OCI-LY7 (cell line): ENCODE measurements around the gene DOLK. TPM values are rescaled to one million over a fixed set of nuclear protein-coding genes. Genes with fewer than 3 reads are reported as not detected.

Experiments
- BruUV-seq: library from RNA; stranded (reverse); fragments of 400-500 nt; replicated peaks from 2 replicates; lab custom pipeline; 2021; lab: Mats Ljungman, UMichigan
- CTCF ChIA-PET: fragments of 300-600 bp; sonication (Branson Sonifier 250); formaldehyde crosslinking; loops from one replicate; lab custom pipeline; 2022; ENCODE audit warnings: antibody characterized with exemption; ENCODE audit not compliant: unreplicated experiment; lab: Charles Lee
- POLR2A ChIA-PET: fragments of 300-600 bp; sonication (Branson Sonifier 250); formaldehyde crosslinking; loops from one replicate; lab custom pipeline; 2022; ENCODE audit warnings: antibody characterized with exemption; lab: Charles Lee
- DNase-seq: peaks from one replicate; pipeline ENCODE4 v3.0.0-alpha.2; 2015; ENCODE audit warnings: low spot score
- H2AFZ ChIP-seq: fragments of 200-600 bp; sonication (generic), shearing (Covaris generic); 2 replicates; pipeline ENCODE4 v1.6.1; 2014; ENCODE audit warnings: mild to moderate bottlenecking, antibody characterized with exemption, low read length, moderate library complexity
- H3K27ac ChIP-seq: fragments of 200-600 bp; sonication (generic); 2 replicates; pipeline ENCODE4 v1.5.1; 2014; ENCODE audit warnings: mixed run types, low read depth, mild to moderate bottlenecking, moderate library complexity, low read length, inconsistent platforms; ENCODE audit not compliant: poor library complexity, severe bottlenecking
- H3K36me3 ChIP-seq: fragments of 200-600 bp; sonication (generic); 2 replicates; pipeline ENCODE4 v1.6.1; 2014; ENCODE audit warnings: mild to moderate bottlenecking, antibody characterized with exemption, low read length, moderate library complexity, mixed read lengths; ENCODE audit not compliant: insufficient read depth
- H3K4me1 ChIP-seq: fragments of 200-600 bp; sonication (generic); 2 replicates; pipeline ENCODE4 v1.5.1; 2014; ENCODE audit warnings: mild to moderate bottlenecking, low read length; ENCODE audit not compliant: insufficient read depth, poor library complexity, severe bottlenecking
- H3K4me2 ChIP-seq: fragments of 200-600 bp; sonication (generic); 2 replicates; pipeline ENCODE4 v1.6.1; 2014; ENCODE audit warnings: mild to moderate bottlenecking, low read length
- H3K4me3 ChIP-seq: fragments of 200-600 bp; sonication (generic); 2 replicates; pipeline ENCODE4 v1.5.1; 2014; ENCODE audit warnings: mild to moderate bottlenecking, low read depth, low read length; ENCODE audit not compliant: poor library complexity, severe bottlenecking
- H3K79me2 ChIP-seq: fragments of 200-600 bp; sonication (generic); 2 replicates; pipeline ENCODE4 v1.6.1; 2016; ENCODE audit warnings: low read depth, mild to moderate bottlenecking, low read length, moderate library complexity, mixed read lengths; ENCODE audit not compliant: insufficient read depth
- H3K9me2 ChIP-seq: fragments of 200-600 bp; sonication (generic); 2 replicates; pipeline ENCODE4 v1.6.1; 2016; ENCODE audit warnings: mild to moderate bottlenecking, low read length, mixed read lengths; ENCODE audit not compliant: insufficient read depth
- H3K9me3 ChIP-seq: fragments of 200-600 bp; sonication (generic); 2 replicates; pipeline ENCODE4 v1.6.1; 2014; ENCODE audit warnings: mild to moderate bottlenecking, mixed run types, low read length, mixed read lengths
- H4K20me1 ChIP-seq: fragments of 200-600 bp; sonication (generic); 2 replicates; pipeline ENCODE4 v1.6.1; 2014; ENCODE audit warnings: mild to moderate bottlenecking, antibody characterized with exemption, low read length, moderate library complexity, mixed read lengths; ENCODE audit not compliant: insufficient read depth
- CTCF ChIP-seq: fragments of 200-600 bp; sonication (generic); conservative IDR thresholded peaks from 2 replicates; pipeline ENCODE4 v1.5.1; 2014; ENCODE audit warnings: mild to moderate bottlenecking, antibody characterized with exemption, low read length, moderate library complexity, mixed read lengths
- EZH2phosphoT487 ChIP-seq: fragments of 200-600 bp; sonication (generic); IDR thresholded peaks from 2 replicates; pipeline ENCODE4 v1.6.1; 2018; ENCODE audit warnings: low read depth, borderline replicate concordance, mild to moderate bottlenecking, mixed run types, antibody characterized with exemption, low read length, moderate library complexity, mixed read lengths
- intact Hi-C: fragments of 100-400 bp; cut with micrococcal nuclease; formaldehyde crosslinking; loops from one replicate; pipeline ENCODE4 v1.10.0; 2022; ENCODE audit not compliant: unreplicated experiment
- total RNA-seq, 2 experiments: library from RNA; depleted of rRNA in 1 of 2; stranded (reverse); fragments of >200 nt in 1 of 2; shearing (Covaris generic) in 1 of 2; gene quantifications; 2 replicates each; pipeline ENCODE4 v1.2.3, GENCODE V29; 2014 to 2022

Gene DOLK
- total RNA-seq, 2 experiments from 2014 or later = 5.1 to 9.6 TPM

DNA sequence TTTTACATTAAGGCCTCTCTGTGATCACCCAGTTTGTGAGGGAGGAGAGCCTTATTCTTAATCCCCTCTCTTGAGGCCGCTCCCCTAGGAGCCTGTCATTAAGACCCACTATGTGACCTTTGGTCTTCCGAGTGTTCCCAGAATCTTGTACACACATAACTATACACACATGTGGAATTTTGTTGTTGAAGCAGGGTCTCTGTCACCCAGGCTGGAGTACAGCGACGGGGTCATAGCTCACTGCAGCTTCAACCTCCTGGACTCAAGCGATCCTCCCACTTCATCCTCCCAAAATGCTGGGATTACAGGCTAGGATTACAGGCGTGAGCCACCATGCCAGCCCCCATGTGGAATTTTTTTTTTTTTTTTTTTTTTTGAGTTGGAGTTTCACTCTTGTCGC, 41.4 kb downstream of the DOLK start:
- Histone ChIP-seq H3K79me2 (0 out of 2 replicates have a peak, but pooled peaks cover 3% of the 10 kb centered on the region), H3K4me3 (no peak overlapping the region), H2AFZ (no peak overlapping the region), H3K27ac (no peak overlapping the region), H3K36me3 (peaks cover 44% of the 10 kb centered on the region), H3K4me1 (peaks cover 22% of the 10 kb centered on the region), H3K9me2 (no peaks in the 10 kb centered on the region), H4K20me1 (no peaks in the 10 kb centered on the region), H3K4me2 (no peak overlapping the region), H3K9me3 (no peaks in the 10 kb centered on the region)
- no peak for TF ChIP-seq CTCF
- TF ChIP-seq EZH2phosphoT487 = no peak
- no TSS peak for BruUV-seq
- no peak for DNase-seq
- ChIA-PET CTCF (no interaction called here), POLR2A (interaction anchor here (0.7 to 1.1 kb wide), 2 partner anchors 11 to 12 kb away, joined by 4 to 5 read pairs; no protein-coding TSS in a partner anchor)
- intact Hi-C loops = no loop called here

GRCh38 chr9:128903871-128904620, 43.4 kb downstream of the DOLK start:
- H2AFZ ChIP-seq = no peak overlapping the region
- H3K4me1 ChIP-seq = peaks cover 32% of the 10 kb centered on the region
- intact Hi-C loops = no loop called here
- 0 out of 2 replicates have a peak, but pooled peaks cover 3% of the 10 kb centered on the region for H3K79me2 ChIP-seq
- no peaks in the 10 kb centered on the region for H4K20me1 ChIP-seq
- no peak for DNase-seq
- no peak overlapping the region for H3K4me3 ChIP-seq
- H3K9me2 ChIP-seq = no peaks in the 10 kb centered on the region
- H3K4me2 ChIP-seq = no peak overlapping the region
- ChIA-PET CTCF (no interaction called here), POLR2A (interaction anchor here (0.7 kb wide), 1 partner anchor 1093 kb away, joined by 5 read pairs; no protein-coding TSS in a partner anchor)
- no peaks in the 10 kb centered on the region for H3K9me3 ChIP-seq
- BruUV-seq = no TSS peak
- no peak overlapping the region for H3K27ac ChIP-seq
- H3K36me3 ChIP-seq = peaks cover 36% of the 10 kb centered on the region
- no peak for TF ChIP-seq CTCF
- no peak for TF ChIP-seq EZH2phosphoT487

- peak overlapping the region; percentile 85 for H3K27ac ChIP-seq
Observed at GRCh38 chr9:128903079-128903461, 44.3 kb downstream of the DOLK start.

More at GRCh38 chr9:128903079-128903461, 44.3 kb downstream of the DOLK start:
- intact Hi-C loops = no loop called here
- Histone ChIP-seq H3K79me2 (0 out of 2 replicates have a peak, but pooled peaks cover 3% of the 10 kb centered on the region), H3K36me3 (peaks cover 36% of the 10 kb centered on the region), H3K9me3 (no peaks in the 10 kb centered on the region), H3K4me1 (peaks cover 38% of the 10 kb centered on the region), H3K9me2 (no peaks in the 10 kb centered on the region), H4K20me1 (no peaks in the 10 kb centered on the region), H3K4me3 (no peak overlapping the region), H3K4me2 (peak overlapping the region; percentile 78), H2AFZ (no peak overlapping the region)
- TF ChIP-seq EZH2phosphoT487 (no peak), CTCF (no peak)
- ChIA-PET POLR2A (interaction anchor here (0.7 kb wide), 1 partner anchor 1094 kb away, joined by 5 read pairs; no protein-coding TSS in a partner anchor), CTCF (no interaction called here)
- no peak for DNase-seq
- no TSS peak for BruUV-seq
